ENCODE results near the gene CLCN3. TPM values are rescaled to one million over a fixed set of nuclear protein-coding genes. Genes with fewer than 3 reads are reported as not detected.

The CLCN3 gene
- total and polyA plus RNA-seq, 10 of the 15 experiments (the other 5 are each of a cell fraction or from before 2014, with no cell fraction given) = 4.0 to 22.8 (median 11.8) TPM

- TF ChIP-seq DPF2 (IDR thresholded peaks at IDR 0.05) (no peak), ZNF207 (IDR thresholded peaks at IDR 0.05; ENCODE audit: borderline replicate concordance) (no peak)
- TF ChIP-seq, protein P1, sequence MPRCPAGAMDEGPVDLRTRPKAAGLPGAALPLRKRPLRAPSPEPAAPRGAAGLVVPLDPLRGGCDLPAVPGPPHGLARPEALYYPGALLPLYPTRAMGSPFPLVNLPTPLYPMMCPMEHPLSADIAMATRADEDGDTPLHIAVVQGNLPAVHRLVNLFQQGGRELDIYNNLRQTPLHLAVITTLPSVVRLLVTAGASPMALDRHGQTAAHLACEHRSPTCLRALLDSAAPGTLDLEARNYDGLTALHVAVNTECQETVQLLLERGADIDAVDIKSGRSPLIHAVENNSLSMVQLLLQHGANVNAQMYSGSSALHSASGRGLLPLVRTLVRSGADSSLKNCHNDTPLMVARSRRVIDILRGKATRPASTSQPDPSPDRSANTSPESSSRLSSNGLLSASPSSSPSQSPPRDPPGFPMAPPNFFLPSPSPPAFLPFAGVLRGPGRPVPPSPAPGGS (IDR thresholded peaks at IDR 0.05; ENCODE audit: borderline replicate concordance, insufficient read depth, low read depth, low read length, poor library complexity, severe bottlenecking) = no peak
Measured at GRCh38 chr4:169649545-169650226, 29.3 kb downstream of the CLCN3 start (continued).

DNA sequence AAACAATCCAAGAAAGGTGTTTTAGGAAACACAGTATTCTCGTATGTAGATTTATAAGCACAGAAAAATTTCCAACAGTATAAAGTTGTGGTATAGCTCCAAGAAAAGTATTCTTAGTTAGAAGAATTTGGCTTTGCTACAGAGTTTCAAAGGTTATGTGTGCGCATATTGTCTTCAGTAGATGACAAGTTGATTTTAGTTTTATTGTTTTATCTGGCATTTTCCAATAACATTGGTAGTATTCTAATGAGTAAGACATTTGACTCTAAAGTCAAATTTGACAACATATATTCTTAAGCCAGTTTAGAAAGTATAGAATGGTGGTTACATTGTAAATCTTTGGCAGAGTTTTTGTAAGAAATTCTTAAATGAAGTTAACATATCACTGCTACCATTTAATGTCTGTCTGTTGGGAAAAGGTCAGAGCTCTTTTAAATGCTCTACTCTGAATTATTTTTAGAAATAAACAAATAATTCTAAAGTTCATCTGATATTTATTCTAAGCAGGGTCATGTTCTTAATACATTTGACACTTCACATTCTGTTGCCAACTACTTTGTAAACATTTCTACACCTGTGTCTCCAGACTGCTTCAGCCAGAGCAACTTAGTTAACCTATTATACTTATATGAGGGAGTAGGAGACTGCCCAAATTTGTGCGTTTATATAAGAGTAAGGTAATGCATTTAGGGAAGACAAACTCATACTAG, 30.0 kb downstream of the CLCN3 start:
- peaks cover 4% of the 10 kb centered on the region for H3K79me2 ChIP-seq (ENCODE audit: control insufficient read depth, insufficient read depth, low read length)
- RAD21 ChIA-PET (ENCODE audit: unreplicated experiment) = interaction anchor here (1.3 kb wide), 2 partner anchors 10 to 29 kb away, joined by 3 to 4 read pairs; no protein-coding TSS in a partner anchor
- no peak overlapping the region for H3K27ac ChIP-seq (ENCODE audit: control insufficient read depth, insufficient read depth)

More for the DNA sequence above, 30.0 kb downstream of the CLCN3 start:
- POLR2A ChIA-PET = interaction anchor here (1.1 kb wide), 1 partner anchor 9 kb away, joined by 4 read pairs; no protein-coding TSS in a partner anchor
- Histone ChIP-seq H3K36me3 (ENCODE audit: control insufficient read depth in 2 of 2, insufficient read depth in 2 of 2, low read length in 1 of 2) (peaks cover 0 to 4% of the 10 kb centered on the region in 2 experiments; a peak in 3 of 4 replicates), H4K20me1 (ENCODE audit: control insufficient read depth, insufficient read depth) (no peaks in the 10 kb centered on the region), H3K9me3 (replicated peaks; ENCODE audit: control insufficient read depth, insufficient read depth, low read length) (no peaks in the 10 kb centered on the region; the same call in 2 of the 3 replicates), H3K9ac (ENCODE audit: control insufficient read depth, insufficient read depth, low read length) (no peak overlapping the region), H3K27me3 (replicated peaks in 1 of 2; ENCODE audit: control insufficient read depth in 2 of 2, insufficient read depth in 2 of 2, low read length in 1 of 2) (no peaks in the 10 kb centered on the region), H2AFZ (ENCODE audit: control insufficient read depth, low read depth, low read length) (no peak overlapping the region), H3K4me3 (no peak overlapping the region), H3K4me2 (ENCODE audit: control insufficient read depth, insufficient read depth) (no peak overlapping the region), H3K4me1 (ENCODE audit: control insufficient read depth, insufficient read depth, low read length) (no peaks in the 10 kb centered on the region)
- WGBS (ENCODE audit: insufficient coverage, insufficient replicate concordance, low lambda C conversion rate, missing lambda C conversion rate) = 63% methylated on average over 3 of the region's 3 CpGs
- no peak for DNase-seq (ENCODE audit: low read depth, low spot score)
- intact Hi-C loops (cut with micrococcal nuclease; ENCODE audit: unreplicated experiment) = no loop called here
- no peak for ATAC-seq
- FAIRE-seq = no peak
- TF ChIP-seq MEF2B (IDR thresholded peaks at IDR 0.05; ENCODE audit: partially characterized antibody, poor library complexity, severe bottlenecking) (no peak), SIN3A (IDR thresholded peaks at IDR 0.05; ENCODE audit: low read depth, low read length) (no peak), IRF4 (IDR thresholded peaks at IDR 0.05; ENCODE audit: low read depth, low read length) (no peak), FOXK2 (IDR thresholded peaks at IDR 0.05) (no peak), CTCF (IDR thresholded peaks at IDR 0.05 in 2 of 3, conservative IDR thresholded peaks at IDR 0.05 in 1 of 3; ENCODE audit: control insufficient read depth in 2 of 3, extremely low read depth in 1 of 3, insufficient read depth in 1 of 3, low read depth in 3 of 3, low read length in 3 of 3) (no peak), JUND (IDR thresholded peaks at IDR 0.05; ENCODE audit: low read depth, low read length) (no peak), SREBF2 (IDR thresholded peaks at IDR 0.05; ENCODE audit: low read length) (no peak)
- SMC1A ChIA-PET (ENCODE audit: uncharacterized antibody, unreplicated experiment) = interaction anchor here (0.6 to 1.7 kb wide), 7 partner anchors 8 to 60 kb away, joined by 3 to 6 read pairs (median 3); partner anchors contain the start of gene NEK1
- in situ Hi-C loops (cut with MboI) = no loop called here
- BruUV-seq (replicated peaks) = no TSS peak
- CTCF ChIA-PET = interaction anchor here (1.4 to 1.7 kb wide), 3 partner anchors 9 to 26 kb away, joined by 3 to 8 read pairs (median 4); no protein-coding TSS in a partner anchor
